RKO (cell line): Measurements from ENCODE around the gene VIPAS39.
"Not testable (repeated sequence)": the region's sequence is repeated elsewhere in the genome, so short reads cannot be mapped to it uniquely, and the experiment has no call there.

Source experiments
- DNase-seq: peaks from one replicate; pipeline ENCODE4 v3.0.0-alpha.2; 2016; ENCODE audit warnings: low spot score

VIPAS39 gene

DNA sequence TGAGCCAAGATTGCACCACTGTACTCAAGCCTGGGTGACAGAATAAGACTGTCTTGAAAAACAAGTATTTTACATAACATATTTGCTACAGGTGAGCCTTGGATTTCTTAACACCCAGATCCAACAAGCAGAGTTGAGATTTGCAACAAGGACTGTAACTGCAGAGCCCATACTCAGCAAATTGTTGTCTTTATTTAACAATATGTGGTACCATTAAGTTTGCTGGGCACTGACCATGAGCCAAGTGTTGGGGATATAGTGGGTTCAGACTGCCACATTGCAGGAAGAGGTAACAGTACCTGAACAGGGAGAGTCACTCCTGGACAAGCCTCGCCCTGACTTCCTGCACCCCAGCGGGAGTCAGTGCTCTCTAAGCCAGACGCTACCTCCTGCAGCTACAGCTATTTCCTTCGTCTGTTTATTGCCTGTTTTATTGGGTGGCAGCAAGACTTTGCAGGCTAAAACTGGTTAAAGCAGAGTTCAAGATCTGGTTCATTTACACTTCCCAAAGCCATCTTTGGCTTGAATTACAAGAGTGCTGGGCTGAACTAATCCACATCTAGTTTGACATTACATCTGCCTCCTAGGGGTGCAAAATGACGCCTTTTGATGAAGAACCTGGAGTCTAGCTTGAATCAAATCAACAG is 12.9 kb upstream of the VIPAS39 start:
- DNase-seq = no peak

DNA sequence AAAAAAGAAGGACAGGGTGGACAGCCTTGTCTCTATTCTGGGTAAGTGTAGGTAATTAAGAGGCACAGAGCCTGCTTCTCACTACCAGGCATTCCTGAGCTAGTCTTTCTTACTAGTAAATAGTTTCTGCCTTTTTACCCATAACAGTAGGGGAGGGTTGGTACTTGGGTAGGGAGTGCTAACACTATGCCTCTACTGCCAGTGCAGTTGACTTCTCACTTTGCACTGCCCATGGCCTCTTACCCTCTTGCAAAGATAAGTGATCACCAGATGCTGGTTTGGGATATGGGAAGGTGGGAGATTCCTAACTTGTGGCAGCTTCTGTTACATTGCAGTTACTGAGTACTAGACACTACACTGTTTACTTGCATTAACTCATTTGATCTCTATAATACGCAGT is 12.1 kb upstream of the VIPAS39 start:
- no peak for DNase-seq

DNA sequence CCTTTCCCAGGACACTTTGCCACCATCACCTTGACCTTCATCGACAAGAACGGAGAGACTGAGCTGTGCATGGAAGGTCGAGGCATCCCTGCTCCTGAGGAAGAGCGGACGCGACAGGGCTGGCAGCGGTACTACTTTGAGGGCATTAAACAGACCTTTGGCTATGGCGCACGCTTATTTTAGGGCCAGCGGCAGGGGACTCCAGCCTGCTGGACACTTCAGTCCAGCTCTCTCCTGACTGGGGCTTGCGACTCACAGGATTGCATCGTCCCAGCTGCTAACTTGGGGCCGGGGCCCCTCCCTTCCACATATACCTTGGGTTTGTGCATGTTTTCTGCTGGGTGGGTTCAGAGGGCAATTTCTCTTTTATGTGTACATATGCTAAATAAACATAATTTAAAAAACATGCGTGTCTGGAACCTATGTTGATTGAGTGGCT is 11.7 kb upstream of the VIPAS39 start:
- no peak for DNase-seq

DNA sequence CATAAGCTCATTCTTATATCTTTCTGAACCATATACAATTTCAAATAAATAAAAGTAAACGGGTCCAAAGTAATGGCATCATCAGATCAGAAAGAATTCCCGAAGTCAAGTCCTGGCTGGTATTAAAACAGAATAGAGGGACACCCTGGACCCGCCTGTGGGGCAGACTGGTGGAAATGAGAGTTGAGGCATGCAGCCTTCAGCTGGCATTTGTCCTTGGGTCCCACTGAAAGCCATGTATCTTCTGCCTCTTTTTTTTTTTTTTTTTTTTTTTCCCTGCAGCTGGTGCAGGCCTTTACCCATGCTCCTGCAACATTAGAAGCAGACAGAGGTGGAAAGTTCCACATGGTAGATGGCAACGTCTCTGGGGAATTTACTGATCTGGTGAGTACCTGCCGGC is 10.4 kb upstream of the VIPAS39 start:
- DNase-seq = no peak

DNA sequence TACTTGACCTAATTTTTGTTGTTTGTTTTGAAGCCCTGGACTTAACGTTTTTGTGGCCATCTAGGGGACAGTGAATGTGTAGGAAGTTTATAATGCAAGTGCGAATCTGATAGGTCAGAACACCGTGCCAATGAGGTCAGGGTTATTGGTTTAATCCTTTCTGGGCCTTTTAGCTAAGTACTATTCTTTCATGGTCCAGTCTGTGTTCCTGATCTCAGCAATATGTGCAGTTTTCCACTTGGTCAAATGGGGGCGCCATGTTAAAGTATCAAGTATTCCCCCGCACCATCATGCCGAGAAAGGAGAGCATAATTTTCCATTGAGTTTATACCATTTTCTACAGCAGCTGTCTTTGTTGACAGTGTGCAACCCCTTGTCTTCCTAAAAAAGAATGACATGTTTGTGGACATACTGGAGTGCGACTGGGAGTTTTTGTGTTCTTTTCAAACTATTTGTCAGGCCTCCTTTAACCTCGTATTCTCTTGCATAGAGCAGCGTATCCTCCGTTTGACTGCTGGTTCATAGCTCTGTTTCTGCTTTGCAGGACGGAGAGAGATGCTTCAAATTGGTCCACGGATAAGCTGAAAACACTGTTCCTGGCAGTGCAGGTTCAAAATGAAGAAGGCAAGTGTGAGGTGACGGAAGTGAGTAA is 1.8 kb upstream of the VIPAS39 start:
- peak; percentile 81 for DNase-seq

DNA sequence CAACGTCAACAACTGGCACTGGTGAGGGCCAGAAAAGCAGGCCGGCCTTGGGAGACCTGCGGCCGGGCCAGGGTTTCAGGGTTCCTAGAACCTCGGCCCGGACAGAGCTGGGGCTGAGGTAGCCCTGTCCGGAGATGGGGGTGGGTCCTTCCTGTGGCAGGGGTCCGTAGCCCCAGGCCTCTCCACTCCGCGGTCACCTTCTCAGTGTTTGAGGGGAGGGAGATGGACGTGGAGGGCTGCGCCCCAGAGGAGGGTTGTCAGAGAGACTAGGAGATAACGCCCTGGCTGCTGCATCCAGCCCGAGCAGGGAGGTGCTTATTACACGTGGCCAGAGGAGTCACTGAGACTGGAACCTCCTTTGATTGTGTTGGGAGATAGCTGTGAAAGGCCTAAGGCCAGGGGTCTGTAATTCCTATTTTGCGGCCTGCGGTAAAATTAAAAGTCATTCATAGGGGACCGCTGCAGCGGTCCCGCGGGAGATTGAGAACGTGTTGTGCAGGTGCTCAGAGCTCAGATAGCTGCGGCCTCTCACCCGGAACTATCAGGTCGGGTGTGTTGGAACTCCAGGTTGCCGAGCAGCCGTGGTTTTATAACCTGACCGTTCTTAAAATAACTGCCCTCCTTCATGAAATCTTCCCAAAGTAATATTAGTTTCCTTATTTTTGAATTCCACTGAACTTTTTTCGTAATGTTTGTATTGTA is 999 bp upstream of the VIPAS39 start:
- peak; percentile 70 for DNase-seq

DNA sequence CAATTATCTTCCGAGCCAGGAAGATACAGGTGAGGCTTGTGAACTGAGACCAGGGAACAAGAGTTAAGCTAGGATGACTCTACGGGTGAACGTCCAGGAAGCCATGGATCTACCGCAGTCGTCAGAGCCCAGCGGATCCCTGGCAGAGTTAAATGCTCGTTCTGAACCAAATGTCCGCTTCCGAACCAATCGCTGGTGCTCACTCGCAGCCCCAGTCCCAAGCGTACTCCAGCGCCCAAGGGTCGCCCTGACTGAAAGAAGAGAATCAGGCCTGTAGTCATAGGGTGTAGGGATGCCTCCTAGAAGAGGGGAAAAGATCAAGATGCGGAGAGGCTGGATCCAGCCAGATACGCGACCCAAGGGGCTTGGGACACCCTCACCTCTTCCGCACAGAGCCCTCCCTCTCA is 283 bp downstream of the VIPAS39 start:
- DNase-seq = peak; percentile 52

DNA sequence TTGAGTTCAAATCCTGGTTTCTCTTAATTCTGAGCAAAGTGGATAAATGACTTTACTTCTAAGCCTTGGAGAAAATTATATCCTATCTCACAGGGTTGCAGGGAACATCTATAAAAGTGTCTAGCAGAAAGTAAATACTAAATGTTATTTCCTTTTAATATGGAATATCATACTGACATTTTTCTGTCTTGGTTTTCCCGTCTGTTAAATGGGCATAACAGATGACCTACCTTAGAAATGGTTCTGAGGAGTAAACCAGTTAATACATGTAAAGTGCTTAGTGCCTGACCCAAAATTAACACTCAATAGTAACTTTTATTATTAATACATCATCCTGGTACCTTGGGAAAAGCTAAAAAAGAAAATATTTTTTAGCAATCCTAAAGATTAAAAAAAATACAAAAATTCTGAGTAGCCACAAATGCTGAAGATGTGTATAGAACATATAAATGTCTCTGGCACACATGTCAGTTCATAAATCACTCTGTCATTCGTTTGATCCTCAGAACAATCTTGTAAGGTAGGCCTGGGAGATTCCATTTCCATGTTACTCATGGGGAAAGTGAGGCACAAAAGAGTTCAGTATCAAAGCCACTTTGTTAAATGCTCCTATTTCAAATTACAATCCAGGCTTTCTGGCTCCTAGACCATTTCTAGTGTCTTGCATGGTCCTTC is 1.3 kb downstream of the VIPAS39 start:
- DNase-seq = no peak

DNA sequence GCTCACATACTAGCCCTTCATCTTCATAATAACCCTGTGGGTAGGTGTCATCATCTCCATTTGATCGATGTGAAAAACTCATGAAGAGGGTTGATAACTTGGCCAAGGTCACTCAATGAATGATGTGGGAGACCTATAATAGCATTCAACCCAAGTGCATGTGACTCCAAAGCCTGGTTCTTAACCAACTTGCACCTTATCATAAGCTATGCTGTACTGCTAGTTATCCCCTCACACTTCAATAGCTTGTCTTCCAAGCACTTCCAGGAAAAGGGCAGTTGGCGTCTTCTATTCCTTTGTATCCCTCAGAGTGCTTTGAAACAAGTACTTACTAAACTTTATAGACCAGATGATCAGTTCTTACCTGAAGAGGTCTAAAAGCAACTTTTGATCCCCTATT is 15.2 kb downstream of the VIPAS39 start:
- DNase-seq = no peak

DNA sequence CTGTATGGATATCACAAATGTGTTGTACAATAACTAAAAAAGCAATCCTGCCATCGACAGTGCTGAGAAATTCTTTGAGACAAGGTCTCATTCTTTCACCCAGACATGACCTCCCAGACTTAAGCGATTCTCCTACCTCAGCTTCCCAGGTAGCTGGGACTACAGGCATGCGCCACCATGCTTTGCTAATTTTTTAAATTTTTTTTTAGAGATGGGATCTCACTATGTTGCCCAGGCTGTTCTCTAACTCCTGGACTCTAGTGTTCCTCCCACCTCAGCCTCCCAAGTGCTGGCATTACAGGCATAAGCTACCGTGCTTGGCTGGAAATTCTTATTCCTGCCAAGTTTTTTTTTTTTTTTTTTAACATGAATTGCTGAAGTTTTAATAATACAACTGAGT is 17.5 kb downstream of the VIPAS39 start:
- DNase-seq = no peak

DNA sequence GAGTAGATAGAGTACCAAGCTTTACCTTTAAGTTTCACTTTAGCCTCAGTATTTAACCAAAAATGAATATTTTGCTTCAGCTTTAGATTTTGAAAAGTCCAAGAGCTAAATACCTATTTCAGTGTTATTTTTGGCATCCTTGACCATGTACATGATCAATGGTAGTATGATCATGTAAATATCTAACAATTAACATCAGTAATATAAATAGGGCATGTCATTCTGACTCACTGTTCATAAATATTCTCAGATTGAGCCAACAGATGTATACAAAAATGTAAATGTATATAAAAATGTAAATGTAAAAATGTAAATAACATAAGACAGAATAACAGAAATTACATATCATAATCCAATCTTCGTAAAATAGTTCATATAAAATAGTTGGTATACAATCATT is 18.8 kb downstream of the VIPAS39 start:
- no peak for DNase-seq

DNA sequence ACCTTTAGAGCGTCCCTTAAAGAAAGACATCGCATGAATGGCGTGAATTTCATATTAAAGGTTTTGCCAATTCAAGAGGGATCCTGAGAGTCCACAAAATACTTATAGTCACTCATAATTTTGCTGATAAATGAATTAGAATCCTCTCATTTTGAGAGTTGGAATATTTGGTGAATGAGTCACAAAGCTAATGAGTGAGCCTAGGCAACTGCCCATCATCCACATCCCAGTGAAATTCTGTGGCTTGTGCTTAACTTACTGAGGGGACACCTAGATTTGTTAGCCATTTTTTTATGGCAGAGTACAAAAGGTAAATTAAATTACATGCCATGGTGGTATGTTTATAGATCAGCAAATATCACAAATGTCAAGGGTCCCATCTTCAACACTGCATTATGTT is 21.4 kb downstream of the VIPAS39 start:
- peak; percentile 41 for DNase-seq

DNA sequence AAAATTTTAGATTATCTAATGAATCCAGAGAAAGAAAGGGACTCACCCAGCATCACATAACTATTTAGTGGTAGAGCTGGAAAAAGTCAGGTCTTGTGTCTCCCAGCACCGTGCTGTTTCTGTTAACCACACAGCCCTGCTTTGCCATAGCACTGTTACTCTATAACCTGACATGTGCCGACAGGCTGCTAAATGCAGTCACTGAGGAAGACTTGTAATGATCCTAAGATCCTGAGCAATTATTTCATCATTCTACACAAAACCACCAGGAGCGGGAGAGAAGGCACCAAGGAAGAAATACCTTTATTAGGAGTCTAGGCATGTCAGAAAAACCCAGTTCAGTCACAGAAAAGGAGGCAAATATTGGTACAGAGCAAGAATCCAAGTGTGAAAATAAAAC is 31.0 kb downstream of the VIPAS39 start:
- no peak for DNase-seq

DNA sequence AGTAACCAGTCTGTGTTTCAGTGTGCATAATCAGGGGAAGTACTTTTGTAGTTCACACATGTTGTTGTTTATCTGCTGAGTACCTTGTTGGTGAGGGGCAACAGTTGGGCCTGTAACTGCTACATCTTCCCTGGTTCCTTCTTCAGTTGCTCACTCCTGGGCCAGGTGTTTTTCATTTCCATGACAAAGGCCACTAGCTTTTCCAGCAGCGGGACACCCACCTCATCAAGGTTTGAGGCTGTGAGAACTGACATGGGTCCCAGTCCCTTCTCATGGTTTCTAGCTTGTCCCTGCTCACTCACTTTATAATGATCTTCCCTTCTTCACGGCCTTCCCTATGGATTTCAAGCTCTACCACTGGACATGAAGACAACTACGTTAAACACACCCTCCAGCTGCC is 32.5 kb downstream of the VIPAS39 start:
- DNase-seq = no peak

DNA sequence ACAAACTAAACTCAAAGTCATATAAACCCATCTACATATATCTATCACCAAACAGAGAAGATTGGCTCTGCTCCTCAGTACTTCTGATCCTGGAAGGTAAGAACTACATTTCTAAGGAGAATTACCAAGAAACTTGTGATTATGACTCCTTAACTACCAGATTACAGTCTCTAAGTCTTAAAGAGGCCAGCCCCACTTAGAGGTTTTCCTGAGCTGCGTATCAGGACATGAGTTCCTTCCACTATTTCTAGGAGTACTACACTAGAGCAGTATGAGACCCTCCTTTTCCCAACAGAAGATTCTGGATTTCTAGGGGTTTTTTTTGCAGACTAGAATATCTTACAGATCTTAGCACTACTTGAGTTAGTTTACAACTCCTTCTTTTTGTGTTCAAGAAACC is 34.0 kb downstream of the VIPAS39 start, which contains the start of gene NOXRED1:
TSS of gene NOXRED1 (minus strand) at position 101 of the 400 bp plus-strand sequence. CDS start 634 bp downstream, outside the sequence.
- no peak for DNase-seq

DNA sequence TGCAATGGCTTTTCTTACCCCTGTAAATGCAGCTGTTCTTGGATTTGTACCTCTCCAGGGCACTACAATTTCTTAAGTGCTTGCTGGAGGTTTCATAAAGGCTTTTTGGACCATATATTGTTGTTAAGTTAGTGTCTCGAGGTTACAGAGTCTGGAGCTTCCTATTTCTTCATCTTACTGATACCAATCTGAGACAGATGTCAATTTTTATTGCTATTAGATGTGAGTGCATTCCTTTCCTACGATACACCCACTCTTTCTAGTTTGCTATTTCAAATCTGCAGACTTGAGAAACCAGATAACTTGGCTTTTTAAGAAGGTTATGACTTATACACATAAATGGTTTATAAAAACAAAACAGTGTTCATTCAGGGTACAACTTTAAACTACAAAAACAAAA is 36.2 kb downstream of the VIPAS39 start:
- no peak for DNase-seq

DNA sequence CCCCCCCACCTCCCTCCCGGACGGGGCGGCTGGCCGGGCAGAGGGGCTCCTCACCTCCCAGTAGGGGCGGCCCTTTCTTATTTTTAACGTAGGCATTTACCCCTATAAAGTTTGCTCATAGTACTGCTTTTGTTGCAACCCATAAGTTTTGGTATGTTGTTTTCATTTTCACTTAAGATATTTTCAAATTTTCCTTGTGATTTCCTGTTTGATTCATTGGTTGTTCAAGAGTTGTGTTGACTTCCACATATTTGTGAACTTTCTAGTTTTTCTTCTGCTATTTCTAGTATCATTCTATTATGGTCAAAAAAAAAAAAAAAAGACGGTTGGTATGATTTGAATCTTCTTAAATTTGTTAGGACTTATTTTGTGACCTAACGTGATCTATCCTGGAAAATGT is 40.6 kb downstream of the VIPAS39 start:
- no peak for DNase-seq

DNA sequence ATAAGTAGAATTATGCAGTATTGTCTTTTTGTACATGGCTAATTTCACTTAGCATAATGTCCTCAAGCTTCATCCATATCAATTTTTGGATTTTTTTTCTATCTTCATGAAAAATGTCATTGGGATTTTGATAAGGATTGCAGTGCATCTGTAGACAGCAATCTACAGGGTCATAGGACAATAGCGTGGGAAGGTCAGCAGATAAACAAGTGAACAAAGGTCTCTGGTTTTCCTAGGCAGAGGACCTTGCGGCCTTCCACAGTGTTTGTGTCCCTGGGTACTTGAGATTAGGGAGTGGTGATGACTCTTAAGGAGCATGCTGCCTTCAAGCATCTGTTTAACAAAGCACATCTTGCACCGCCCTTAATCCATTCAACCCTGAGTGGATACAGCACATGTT is 41.3 kb downstream of the VIPAS39 start:
- not testable (repeated sequence) for DNase-seq

DNA sequence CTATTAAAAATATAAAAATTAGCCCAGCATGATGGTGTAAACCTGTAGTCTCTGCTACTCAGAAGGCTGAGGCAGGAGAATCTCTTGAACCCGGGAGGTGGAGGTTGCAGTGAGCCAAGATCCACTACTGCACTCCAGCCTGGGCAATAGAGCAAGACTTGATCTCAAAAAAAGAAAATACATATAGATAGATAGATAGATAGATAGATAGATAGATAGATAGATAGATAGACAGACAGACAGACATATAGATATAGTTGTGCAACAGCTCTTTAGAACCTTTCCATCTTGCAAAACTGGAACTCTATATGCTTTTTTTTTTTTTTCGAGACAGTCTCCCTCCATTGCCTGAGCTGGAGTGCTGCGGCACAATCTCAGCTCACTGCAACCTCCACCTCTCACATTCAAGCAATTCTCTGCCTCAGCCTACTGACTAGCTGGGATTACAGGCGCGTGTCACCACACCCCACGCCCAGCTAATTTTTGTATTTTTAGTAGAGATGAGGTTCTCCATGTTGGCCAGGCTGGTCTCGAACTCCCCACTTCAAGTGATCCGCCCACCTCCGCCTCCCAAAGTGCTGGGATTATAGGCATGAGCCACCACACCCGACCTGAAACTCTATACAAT is 41.9 kb downstream of the VIPAS39 start:
- DNase-seq = not testable (repeated sequence)

DNA sequence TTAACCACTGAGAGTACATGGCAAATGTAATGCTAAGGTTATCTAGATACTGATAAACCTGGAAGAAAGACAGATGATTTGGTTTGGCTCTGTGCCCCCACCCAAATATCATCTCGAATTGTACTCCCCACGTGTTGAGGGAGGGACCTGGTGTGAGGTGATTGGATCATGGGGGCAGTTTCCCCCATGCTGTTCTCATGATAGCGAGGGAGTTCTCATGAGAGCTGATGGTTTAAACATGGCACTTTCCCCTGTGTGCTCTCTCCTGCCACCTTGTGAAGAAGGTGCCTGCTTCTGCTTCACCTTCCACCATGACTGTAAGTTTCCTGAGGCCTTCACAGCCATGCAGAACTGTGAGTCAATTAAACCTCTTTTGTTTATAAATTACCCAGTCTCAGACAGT is 48.3 kb downstream of the VIPAS39 start:
- no peak for DNase-seq

DNA sequence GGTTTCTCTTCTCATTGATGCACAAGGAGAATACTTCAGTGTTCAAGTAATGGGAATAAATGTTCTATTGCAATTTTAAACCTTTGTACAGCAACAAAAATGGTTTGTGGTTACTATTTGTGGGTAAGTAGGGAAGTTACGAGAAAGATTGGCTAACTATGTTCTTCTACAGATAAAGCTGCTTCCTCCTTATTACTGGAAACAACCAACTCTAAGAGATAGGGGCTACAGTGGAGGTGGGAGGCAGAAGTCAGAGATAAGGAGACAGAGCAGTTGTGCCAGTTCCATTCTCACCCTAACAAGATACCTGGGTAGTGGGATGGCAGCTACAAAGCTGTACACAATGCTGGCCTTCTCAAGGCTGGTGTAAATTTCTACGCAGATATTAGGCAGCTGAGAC is 50.2 kb downstream of the VIPAS39 start:
- no peak for DNase-seq

DNA sequence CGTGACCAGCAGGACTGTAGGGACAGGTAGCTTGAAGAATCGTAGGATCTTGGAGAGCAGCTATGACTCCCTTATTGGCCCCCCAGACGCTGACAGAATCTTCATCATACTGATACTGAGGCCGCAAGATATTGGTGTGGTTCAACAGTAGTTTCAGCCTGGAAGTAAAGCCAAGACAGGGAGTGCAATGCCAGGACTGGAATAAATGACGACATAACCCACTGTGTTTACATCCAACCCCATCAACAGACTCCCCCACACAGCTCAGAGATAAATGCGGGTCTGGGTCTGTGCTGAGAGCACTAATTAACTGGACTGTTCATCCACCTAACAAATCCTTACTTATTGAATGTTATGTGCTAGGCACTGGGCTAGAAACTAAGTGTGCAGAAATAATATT is 50.7 kb downstream of the VIPAS39 start:
- no peak for DNase-seq
